Amygdala (tissue), 56 donors: ENCODE measurements around the gene RIMS1.

Experiments used
- DNase-seq, 56 donors: peaks; one replicate each; lab custom pipeline; 2025; lab: John Stamatoyannopoulos, UW

Gene RIMS1

DNA sequence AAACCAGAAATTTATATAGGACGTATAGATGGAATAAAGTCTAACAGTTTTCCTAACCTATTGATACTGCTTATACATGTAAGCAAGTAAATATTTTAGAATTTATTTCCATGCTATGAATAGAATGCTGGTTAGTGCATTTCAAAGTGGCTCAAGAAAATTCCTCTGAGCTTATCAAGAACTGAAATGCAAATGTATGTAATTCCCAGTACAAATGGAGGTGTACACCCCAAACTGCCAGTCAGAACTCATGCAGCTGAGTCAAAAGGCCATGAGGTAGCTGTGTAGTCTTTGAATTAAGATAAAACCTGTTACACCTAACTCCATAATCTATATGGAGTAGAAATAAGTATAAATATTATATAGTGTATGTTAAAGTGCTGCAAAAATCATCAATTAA, 503.3 kb downstream of the RIMS1 start:
- DNase-seq, result no peak

- DNase-seq, result no peak
These were observed 504.2 kb downstream of the RIMS1 start for GRCh38 chr6:72390548-72390947.

- no peak for DNase-seq
These were observed 515.5 kb downstream of the RIMS1 start for GRCh38 chr6:72401865-72402264.

DNA sequence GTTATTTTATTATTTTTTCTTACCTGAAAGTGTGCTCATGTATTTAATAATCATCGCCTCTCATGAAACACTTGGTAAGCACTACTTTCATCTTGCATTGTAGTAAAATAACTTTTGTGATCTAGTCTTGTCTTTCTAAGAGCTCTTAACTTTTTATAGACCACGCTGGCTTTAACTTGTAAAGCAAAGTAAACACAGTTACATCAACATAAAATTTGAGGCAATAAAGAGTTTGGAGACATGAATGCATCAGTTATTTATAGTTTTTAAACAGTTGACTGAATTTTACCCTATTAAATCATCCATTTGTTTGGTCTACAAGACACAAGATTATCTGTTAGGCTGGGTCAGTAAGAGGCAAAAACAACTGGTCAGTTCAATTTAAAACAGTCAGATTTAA, 517.1 kb downstream of the RIMS1 start:
- no peak for DNase-seq

GRCh38 chr6:72406517-72406916, 520.2 kb downstream of the RIMS1 start:
- DNase-seq, result no peak

- no peak for DNase-seq
These were observed 524.4 kb downstream of the RIMS1 start for GRCh38 chr6:72410769-72411168.

DNA sequence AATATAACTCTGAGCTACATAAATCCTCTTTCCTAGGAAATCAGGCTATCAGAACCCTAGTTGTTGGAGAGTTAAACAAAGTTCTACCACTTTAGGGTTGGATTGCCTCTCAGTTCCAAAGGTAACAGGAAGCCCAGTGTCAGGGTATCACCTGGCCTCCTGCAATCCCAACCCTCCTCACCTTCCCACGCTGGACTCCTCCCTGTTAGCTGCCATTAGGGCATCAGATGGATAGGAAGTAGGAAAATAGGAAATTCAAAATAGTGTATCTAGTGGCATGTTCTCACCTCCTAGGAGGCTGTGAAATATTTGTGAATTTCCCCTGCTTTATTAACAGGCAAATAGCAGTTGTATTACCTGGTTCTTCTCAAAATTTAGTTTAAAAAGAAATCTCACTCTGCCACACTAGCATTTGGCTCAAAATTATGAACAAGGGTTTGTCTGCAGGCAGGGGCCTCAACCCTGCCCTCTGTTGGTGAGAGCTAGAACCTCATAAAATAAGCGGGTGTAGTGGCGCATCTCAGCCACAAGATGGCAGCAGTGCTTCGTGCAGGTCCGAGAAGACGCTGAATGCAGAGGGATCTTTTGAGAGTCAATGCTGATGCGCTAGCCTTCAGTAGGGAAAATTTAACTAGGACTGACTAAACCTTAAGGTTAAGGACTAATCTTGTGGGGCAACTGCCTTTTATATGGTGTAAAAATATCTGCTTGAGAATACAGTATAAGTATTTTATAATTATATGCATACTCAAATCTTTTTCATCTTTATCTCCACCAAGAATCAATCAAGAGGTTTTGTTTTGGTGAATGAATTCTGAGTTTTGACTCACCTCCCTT, 525.7 kb downstream of the RIMS1 start:
- peak; percentile 8 to 92 (median 61) for DNase-seq

DNA sequence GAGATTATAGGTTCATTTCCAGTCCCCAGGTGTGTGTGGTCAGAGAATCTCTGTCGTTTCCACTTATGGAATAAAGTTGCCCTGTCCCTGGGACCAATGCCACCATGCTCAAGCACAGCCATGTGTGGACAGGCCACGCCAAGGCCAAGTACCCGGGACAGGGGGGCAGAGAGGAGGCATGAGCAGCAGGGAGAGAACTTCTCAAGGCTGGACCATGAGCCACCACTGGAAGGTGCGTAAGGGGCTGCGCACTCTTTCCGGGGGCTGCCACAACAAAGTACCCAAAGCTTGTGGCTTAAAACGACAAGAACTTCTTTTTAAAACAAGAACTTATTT, 526.3 kb downstream of the RIMS1 start:
- no peak for DNase-seq

GRCh38 chr6:72413884-72414283, 527.5 kb downstream of the RIMS1 start:
- DNase-seq, result no peak

DNA sequence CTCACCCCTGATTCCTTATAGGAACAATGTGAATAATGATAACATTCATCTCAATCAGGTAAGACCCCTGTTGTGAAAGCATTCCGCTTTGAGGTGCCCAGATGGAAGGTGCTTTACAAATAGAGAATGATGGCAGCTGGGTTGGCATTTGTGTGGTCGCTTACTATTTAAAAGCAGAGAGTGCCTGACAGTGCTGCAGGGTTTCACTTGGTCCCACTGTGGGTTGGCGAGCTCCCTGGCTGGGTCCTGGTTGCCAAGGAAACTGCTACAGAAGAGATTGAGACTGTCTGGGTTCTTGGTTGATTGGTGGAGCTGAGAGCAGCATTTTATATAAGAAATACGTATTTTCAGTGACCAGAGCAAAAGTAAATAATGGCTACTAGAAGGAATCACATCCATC, 528.3 kb downstream of the RIMS1 start:
- DNase-seq, result peak in 3 of 56 donors; percentile 3 to 16 (median 6)

DNA sequence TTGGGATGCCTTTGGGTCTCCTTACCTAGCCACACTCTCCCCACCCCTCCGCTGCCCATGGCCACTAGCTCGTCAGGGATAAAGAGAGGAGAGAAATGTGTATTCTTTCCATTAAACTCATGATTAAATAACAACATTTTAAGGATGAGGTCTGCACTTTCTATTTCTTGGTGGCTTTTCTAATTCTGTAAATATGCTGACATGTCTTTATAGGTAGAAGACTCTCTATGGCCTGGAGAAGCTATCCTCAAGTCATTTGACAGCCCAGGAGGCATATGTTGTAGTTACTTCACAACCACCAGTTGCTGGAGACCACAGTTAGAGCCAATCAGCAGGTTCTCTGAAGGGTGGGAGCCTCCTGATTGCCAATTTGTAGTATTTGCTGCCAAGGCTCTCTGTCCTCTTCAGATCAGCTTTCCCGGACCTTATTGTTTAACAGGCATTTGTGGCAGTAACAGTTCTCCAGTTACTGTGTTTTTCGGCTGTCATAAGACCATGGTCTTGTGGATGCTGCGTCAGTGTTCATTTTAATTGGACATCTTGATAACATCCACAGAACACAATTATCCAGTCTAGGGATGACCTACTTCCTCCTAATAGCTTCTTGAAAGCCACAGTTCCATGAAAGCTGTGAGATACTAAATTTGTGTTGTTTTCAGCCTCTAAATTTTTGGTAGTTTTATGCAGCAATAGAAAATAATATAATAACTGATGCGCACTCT, 530.6 kb downstream of the RIMS1 start:
- no peak for DNase-seq

- no peak for DNase-seq
These were observed 531.4 kb downstream of the RIMS1 start for GRCh38 chr6:72417759-72418158.

DNA sequence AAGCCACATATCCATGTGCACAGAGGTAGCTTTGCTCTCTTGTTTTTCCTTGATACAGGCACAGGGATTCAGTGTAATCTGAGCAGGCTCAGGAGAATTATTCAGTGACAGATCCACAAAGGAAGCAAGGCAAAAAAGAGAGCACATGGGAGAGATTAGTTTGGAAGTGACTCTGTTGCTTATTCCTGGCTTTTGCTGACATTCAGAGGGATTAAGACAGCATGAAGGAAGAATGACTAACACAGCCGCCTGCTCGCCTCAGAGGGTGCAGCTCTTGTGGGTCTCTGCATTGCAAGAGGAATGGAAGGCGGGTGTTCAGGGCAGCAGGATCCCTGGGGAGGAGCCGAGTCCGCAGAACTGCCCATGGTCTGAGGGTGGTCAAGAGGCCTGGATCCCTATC, 532.1 kb downstream of the RIMS1 start:
- DNase-seq, result peak in 1 of 56 donors; percentile 5

DNA sequence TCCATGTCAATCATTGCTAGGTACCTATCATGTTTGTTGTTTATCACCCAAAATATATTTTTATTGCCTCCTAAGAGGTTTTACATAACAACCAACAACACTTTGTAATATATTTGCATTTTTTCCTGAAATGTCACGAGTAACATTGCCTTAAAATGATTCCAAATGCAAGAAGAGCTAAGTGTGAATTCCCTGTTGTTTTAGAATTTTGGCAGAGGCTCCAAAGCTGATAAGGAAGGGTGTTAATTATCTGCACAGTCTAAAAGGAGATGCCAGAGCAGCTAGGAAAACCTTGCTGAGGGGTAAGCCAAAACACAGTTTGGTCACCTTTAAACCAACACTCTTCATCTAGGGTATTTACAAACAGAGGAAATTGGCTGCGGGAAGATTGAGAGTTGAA, 533.6 kb downstream of the RIMS1 start:
- no peak for DNase-seq

DNA sequence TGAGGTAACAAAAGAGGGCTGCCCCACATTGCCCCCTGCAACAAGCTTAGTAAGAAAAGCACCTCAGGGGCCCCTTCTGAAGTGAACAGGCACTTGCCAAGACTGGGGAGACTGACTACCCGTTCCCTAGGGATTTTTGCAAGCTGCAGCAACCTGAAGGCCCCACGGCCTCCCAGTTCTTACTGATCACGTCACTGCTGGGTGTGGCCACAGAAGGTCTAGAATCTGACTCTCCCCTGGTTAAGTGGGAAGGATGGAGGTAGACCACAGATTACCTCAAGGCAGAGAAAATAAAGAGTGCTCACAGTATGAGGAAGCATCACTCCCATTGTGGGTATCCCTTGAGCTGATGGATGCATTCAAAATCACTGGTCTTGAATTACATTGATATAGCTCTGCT, 534.1 kb downstream of the RIMS1 start:
- no peak for DNase-seq

DNA sequence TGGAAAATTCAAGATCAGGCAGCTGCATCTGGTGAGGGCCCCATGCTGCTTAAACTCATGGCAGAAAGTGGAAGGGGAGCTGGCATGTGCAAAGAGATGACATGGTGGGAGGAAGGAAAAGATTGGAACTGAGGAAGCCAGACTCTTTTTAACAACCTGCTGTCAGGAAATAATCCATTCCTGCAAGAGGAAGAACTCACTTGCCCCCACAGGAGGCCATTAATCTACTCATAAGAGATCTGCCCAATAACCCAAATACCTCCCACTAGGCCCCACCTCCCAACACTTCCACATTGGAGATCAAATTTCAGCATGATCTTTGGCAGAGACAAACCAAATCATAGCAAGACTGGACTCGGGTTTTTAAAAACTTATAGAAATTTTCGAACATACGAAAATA, 535.0 kb downstream of the RIMS1 start:
- no peak for DNase-seq

DNA sequence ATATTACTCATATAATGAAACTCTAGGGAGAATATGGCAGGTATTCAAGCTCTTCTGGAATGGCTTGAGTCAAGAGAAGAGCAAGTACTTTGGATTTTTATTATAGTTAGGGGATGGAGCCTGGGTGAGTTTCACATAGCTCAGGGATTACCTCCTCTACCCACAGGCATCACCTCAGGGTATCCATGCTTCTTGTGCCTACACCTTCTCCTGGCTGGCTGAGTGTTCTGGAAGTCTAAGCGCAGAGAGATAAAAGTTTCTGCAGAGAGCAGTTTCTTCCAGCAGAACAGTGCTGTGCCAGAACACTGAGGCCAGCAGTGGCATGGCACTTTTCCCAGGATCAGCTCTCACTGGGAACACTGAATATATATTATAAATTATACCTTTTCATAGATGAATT, 535.8 kb downstream of the RIMS1 start:
- DNase-seq, result no peak

DNA sequence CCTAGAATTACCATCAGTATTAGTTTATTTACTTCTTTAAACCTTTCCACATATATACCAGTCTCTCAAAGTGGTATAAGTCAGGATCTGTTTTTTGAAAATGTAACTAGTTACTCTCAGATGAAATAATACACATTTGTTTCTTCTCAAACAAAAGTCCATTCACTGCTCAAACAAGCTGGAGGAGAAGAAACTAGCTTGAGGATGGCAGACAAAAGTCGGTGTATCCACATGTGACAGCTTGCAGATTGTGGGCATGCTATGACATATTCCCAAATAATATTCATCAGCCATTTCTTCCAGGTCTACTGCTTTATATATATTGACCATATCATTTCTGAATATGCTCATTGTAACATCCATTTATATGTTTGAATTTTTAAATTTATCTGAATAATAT, 538.1 kb downstream of the RIMS1 start:
- DNase-seq, result no peak

DNA sequence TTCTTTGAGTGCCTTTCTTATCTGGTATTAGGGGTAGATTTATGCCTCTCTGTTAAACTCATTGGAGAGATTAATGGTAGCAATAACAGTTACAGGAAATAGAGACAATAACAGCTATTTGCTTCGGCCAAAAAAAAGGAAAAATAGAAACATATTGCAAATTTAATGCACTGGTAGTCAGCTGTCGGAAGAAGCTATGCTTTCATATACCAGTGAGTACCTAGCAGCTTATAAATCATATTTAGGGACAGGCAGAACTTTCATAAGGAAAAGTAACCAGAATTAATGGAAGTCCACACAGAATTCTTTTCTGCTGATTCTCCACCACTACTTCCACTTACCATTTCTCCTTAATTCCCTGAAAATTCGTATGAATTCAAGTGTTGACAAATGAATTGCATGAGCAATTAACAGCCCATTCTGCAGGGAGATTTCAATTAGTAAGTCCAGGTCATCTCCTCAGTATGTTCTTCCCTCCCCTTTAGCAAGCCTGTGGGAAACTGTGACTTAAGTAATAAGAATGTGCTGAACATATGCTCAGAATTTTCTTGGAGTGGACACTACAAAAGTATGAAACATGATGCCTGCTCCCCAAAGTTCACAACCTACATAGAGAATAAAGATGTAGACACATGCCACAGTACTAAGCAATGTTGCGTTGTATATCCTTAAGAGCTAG, 538.8 kb downstream of the RIMS1 start:
- DNase-seq, result no peak

DNA sequence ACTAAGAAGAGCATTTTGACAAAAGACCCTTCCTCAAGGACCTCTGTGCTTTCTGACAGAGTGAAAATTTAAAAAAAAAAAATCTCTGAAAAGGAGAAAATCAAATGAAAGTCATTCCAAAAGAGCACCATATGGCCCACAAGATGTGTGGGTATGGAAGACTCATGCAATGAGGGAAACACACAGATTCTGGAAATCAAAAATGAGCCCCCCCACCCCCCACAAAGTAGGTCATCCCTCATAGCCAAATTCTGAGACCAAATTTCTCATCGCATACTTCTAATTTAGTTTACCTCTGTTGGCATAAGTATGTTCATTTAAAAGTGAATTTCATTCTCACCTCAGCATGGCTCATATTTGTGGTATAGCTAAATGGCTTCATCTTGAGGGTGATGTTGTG, 554.3 kb downstream of the RIMS1 start:
- DNase-seq, result no peak

DNA sequence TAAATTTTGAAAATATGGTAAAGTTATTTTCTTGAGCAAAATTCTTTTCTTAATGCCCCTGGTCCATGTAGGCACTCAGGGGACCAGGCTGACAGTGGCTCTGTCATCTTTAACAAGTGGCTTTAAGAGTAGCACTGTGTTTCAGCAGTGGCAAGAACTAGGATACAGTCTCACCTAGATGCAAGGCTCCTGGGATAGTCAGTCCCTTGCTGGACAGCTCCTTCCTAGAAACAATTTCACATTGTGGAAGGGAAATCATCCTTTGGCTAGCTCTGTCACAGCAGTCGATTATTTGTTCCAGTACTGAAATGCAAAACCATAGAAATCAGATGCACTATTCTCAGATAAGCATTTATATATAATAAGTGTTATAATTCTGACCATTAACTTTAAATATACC, 560.1 kb downstream of the RIMS1 start:
- no peak for DNase-seq
